RWPE2 (cell line): ENCODE results near the gene NHSL2.

Source experiments
- ATAC-seq: fragments of 200-7000 bp; cut with Tn5 transposase; 3 replicates; pipeline ENCODE4 v1.9.1; 2021; ENCODE audit warnings: low read depth
- DNase-seq: peaks from one replicate; pipeline ENCODE4 v3.0.0-alpha.2; 2020; ENCODE audit warnings: low spot score
- H3K27ac ChIP-seq: fragments of 450-650 bp; 2 replicates; pipeline ENCODE4 v1.5.1; 2017; ENCODE audit warnings: mild to moderate bottlenecking; ENCODE audit not compliant: poor library complexity, severe bottlenecking
- H3K27me3 ChIP-seq: fragments of 250-450 bp; sonication (Bioruptor Pico); 2 replicates; pipeline ENCODE4 v1.5.1; 2021; ENCODE audit warnings: mild to moderate bottlenecking, moderate library complexity; ENCODE audit not compliant: insufficient read depth, poor library complexity, severe bottlenecking
- H3K36me3 ChIP-seq: fragments of 250-450 bp; sonication (Bioruptor Pico); 2 replicates; pipeline ENCODE4 v1.5.1; 2020; ENCODE audit warnings: low read depth, mild to moderate bottlenecking, moderate library complexity
- H3K4me1 ChIP-seq: fragments of 250-450 bp; sonication (Bioruptor Pico); 2 replicates; pipeline ENCODE4 v1.5.1; 2021; ENCODE audit warnings: mild to moderate bottlenecking, moderate library complexity; ENCODE audit not compliant: insufficient read depth, poor library complexity, severe bottlenecking
- H3K4me3 ChIP-seq: fragments of 250-450 bp; sonication (Bioruptor Pico); 2 replicates; pipeline ENCODE4 v1.5.1; 2021; ENCODE audit warnings: mild to moderate bottlenecking, moderate library complexity; ENCODE audit not compliant: severe bottlenecking
- H3K9me3 ChIP-seq: fragments of 250-450 bp; sonication (Bioruptor Pico); 2 replicates; pipeline ENCODE4 v1.5.1; 2021; ENCODE audit warnings: mild to moderate bottlenecking, moderate library complexity; ENCODE audit not compliant: severe bottlenecking
- TF ChIP-seq, protein P1 (sequence below): fragments of 450-650 bp; IDR thresholded peaks from one replicate; pipeline ENCODE4 v1.5.1; 2017; ENCODE audit warnings: mild to moderate bottlenecking, moderate library complexity; ENCODE audit not compliant: poor library complexity, severe bottlenecking

Gene NHSL2

DNA sequence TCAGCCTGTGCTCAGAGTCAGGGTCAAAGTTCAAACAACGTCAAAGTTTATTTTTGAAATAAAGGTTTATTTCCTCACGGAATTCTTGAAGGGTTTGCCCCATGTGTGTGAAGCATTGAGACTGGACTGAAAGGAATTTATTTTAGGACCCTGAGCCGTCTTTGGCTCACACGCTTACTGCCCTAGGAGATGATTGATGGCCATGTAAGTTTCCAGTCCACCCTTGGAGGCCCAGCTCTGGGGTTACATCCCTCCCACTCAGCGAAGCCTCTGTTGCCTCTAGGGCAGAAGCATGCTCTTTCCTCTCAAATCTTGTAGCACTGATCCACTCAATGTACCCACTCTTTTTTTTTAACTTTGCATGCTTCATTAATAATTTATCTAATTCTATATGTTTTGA is 4.5 kb upstream of the NHSL2 start:
- Histone ChIP-seq H3K4me1 (no peaks in the 10 kb centered on the region), H3K27me3 (peaks cover 8% of the 10 kb centered on the region), H3K36me3 (no peaks in the 10 kb centered on the region), H3K27ac (no peak overlapping the region), H3K4me3 (no peak overlapping the region), H3K9me3 (no peaks in the 10 kb centered on the region)
- DNase-seq (no peak), ATAC-seq (no peak)
- TF ChIP-seq, protein P1, sequence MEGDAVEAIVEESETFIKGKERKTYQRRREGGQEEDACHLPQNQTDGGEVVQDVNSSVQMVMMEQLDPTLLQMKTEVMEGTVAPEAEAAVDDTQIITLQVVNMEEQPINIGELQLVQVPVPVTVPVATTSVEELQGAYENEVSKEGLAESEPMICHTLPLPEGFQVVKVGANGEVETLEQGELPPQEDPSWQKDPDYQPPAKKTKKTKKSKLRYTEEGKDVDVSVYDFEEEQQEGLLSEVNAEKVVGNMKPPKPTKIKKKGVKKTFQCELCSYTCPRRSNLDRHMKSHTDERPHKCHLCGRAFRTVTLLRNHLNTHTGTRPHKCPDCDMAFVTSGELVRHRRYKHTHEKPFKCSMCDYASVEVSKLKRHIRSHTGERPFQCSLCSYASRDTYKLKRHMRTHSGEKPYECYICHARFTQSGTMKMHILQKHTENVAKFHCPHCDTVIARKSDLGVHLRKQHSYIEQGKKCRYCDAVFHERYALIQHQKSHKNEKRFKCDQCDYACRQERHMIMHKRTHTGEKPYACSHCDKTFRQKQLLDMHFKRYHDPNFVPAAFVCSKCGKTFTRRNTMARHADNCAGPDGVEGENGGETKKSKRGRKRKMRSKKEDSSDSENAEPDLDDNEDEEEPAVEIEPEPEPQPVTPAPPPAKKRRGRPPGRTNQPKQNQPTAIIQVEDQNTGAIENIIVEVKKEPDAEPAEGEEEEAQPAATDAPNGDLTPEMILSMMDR = no peak

DNA sequence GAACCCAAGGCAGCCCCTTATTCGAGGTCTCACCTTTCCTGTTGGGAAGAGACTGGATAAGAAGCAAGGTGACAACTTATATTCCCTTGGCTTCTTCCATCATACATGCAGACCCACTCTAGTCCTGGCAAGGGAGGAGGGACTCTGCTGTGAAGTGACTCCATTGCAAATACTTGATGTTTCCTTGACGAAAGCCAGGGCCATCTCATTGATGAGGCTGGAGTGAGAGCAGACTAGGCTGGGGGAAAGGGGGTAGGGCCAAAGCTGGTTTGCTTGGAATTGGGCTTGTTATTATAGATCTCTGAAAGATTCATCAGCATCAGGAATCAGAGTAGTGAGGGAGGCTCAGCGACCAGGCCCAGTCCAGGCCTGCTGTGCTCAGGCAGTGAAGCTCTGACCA is 2.3 kb upstream of the NHSL2 start:
- Histone ChIP-seq H3K9me3 (no peaks in the 10 kb centered on the region), H3K36me3 (no peaks in the 10 kb centered on the region), H3K4me3 (no peak overlapping the region), H3K27ac (no peak overlapping the region), H3K4me1 (no peaks in the 10 kb centered on the region), H3K27me3 (peaks cover 18% of the 10 kb centered on the region)
- TF ChIP-seq, protein P1 = no peak
- DNase-seq (no peak), ATAC-seq (no peak)

GRCh38 chrX:71909956-71910355 is 689 bp upstream of the NHSL2 start:
- Histone ChIP-seq H3K4me3 (no peak overlapping the region), H3K27ac (no peak overlapping the region), H3K4me1 (no peaks in the 10 kb centered on the region), H3K9me3 (no peaks in the 10 kb centered on the region), H3K27me3 (peaks cover 18% of the 10 kb centered on the region), H3K36me3 (no peaks in the 10 kb centered on the region)
- no peak for DNase-seq
- TF ChIP-seq, protein P1 = no peak
- no peak for ATAC-seq

DNA sequence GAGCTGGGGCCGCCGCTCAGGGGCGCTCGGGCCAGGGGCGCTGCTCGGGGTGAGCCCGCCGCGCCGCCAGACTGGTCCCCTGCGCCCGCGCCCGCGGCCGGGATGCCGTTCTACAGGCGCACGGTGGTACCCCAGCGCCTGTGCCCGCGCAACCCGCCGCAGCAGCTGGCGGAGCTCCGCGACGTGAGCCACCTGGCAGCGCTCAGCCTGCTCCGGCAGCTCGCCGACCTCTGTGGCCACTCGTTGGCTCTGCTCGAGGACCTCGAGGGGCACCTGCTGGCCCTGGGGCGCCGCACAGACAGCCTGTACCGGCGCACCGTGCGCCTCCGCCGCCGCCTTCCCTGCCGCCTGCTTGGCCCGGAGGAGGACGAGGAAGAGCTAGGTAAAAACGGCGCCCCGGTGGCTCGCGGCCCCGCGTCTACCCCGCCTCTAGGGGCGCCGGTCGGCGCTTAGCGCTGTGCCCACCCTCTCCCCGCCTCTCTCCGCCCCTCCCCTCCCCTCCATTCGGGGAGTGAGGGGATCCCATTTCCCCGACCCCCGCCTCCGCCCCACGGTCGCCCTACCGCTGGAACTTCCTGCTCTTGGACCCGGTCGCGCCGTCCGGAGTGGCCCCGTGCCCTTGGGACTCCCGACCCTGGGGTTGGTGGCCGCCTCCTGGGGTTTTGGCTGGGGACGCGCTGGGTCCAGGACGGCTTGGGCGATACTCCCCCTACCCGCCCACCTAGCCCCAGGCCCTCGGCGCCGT is 513 bp downstream of the NHSL2 start:
- DNase-seq (no peak), ATAC-seq (peak; percentile 59; the same call in 2 of the 3 replicates)
- Histone ChIP-seq H3K36me3 (no peaks in the 10 kb centered on the region), H3K9me3 (no peaks in the 10 kb centered on the region), H3K4me3 (peak overlapping the region; percentile 16), H3K27ac (no peak overlapping the region), H3K27me3 (peaks cover 18% of the 10 kb centered on the region), H3K4me1 (no peaks in the 10 kb centered on the region)
- TF ChIP-seq, protein P1 = peak; percentile 28

DNA sequence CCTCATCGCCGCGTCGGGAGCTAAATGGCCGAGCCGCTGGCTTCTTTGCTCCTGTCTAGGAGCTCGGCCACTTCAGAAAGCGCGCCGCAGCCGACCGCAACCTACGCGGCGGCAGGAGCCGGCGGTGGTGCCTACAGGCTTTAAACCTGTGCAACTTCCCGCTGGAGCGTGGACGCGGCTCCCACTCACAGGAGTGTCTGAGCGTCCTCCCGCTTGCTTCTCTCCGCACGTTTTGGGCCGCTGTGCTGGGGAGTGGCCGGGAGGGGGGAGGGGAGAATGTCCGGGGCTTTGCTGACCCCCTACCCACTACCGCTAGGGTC is 1.0 kb downstream of the NHSL2 start:
- peak; percentile 31; the same call in 1 of the 3 replicates for ATAC-seq
- Histone ChIP-seq H3K9me3 (no peaks in the 10 kb centered on the region), H3K36me3 (no peaks in the 10 kb centered on the region), H3K27me3 (peaks cover 18% of the 10 kb centered on the region), H3K4me1 (no peaks in the 10 kb centered on the region), H3K27ac (no peak overlapping the region), H3K4me3 (peak overlapping the region; percentile 16)
- no peak for DNase-seq
- TF ChIP-seq, protein P1 = no peak
